Prostate gland (tissue), 2 donors: ENCODE results near the gene DNPH1. TPM values are rescaled to one million over a fixed set of nuclear protein-coding genes. Genes with fewer than 3 reads are reported as not detected.

Experiments
- DNase-seq: peaks from one replicate; pipeline ENCODE4 v3.0.0-alpha.2; 2019; ENCODE audit warnings: low spot score
- H3K27ac ChIP-seq, 2 donors: fragments of 200-600 bp; sonication (generic); 2 replicates each; pipeline ENCODE4 v1.5.1; 2017 to 2019
- H3K27me3 ChIP-seq: fragments of 200-600 bp; sonication (generic); replicated peaks from 2 replicates; pipeline ENCODE4 v1.5.1; 2019; ENCODE audit not compliant: insufficient read depth
- H3K36me3 ChIP-seq, 2 donors: fragments of 200-600 bp; sonication (generic); 1 replicate in 1 of 2; 2 replicates in 1 of 2; pipeline versions ENCODE4 v1.5.1 to v1.8.1; 2017 to 2019
- H3K4me1 ChIP-seq: fragments of 200-600 bp; sonication (generic); replicated peaks from 2 replicates; pipeline ENCODE4 v1.5.1; 2019
- H3K4me3 ChIP-seq, 2 donors: fragments of 200-600 bp; sonication (generic); 2 replicates each; pipeline ENCODE4 v1.5.1; 2017 to 2019
- H3K9me3 ChIP-seq: fragments of 200-600 bp; sonication (generic); 2 replicates; pipeline ENCODE4 v1.5.1; 2017
- CTCF ChIP-seq, 4 experiments: fragments of 200-600 bp in 2 of 4; fragments of 450-650 bp in 2 of 4; sonication (generic) in 2 of 4; IDR thresholded peaks; 1 replicate in 3 of 4; 2 replicates in 1 of 4; pipeline ENCODE4 v1.5.1; 2016 to 2019; ENCODE audit warnings: antibody characterized with exemption in 4 of 4, mild to moderate bottlenecking in 2 of 4, moderate library complexity in 2 of 4
- POLR2A ChIP-seq: fragments of 450-650 bp; IDR thresholded peaks from one replicate; pipeline ENCODE4 v1.6.1; 2016; ENCODE audit warnings: antibody characterized with exemption, mild to moderate bottlenecking
- POLR2AphosphoS5 ChIP-seq: sonication (generic); formaldehyde crosslinking; IDR thresholded peaks from one replicate; pipeline ENCODE4 v1.6.1; 2017; ENCODE audit warnings: antibody characterized with exemption
- WGBS: methylation state at CpG from one replicate; pipeline ENCODE4 v1.1.5; 2018; 5-methylcytosine and 5-hydroxymethylcytosine counted together
- intact Hi-C: fragments of 100-400 bp; cut with DNase I; formaldehyde crosslinking; loops from one replicate; pipeline ENCODE4 v1.14.2; 2022
- total RNA-seq, 2 donors: library from RNA; depleted of rRNA; stranded (reverse); fragments of >200 nt; gene quantifications; one replicate each; pipeline ENCODE4 v1.1.0, GENCODE V29; 2016

Gene DNPH1
- total RNA-seq, 2 donors from 2014 or later = 40.3 to 138 TPM

GRCh38 chr6:43211955-43212354 is 17.3 kb downstream of the DNPH1 start:
- H3K4me3 ChIP-seq = no peak overlapping the region
- 56% methylated on average over 1 of the region's 1 CpG for WGBS
- no peaks in the 10 kb centered on the region for H3K27me3 ChIP-seq
- no peak for DNase-seq
- TF ChIP-seq POLR2A (no peak), POLR2AphosphoS5 (no peak), CTCF (IDR thresholded peaks at IDR 0.05) (no peak)
- H3K9me3 ChIP-seq = no peaks in the 10 kb centered on the region
- H3K4me1 ChIP-seq = no peaks in the 10 kb centered on the region
- intact Hi-C loops = no loop called here
- no peak overlapping the region for H3K27ac ChIP-seq
- H3K36me3 ChIP-seq = no peaks in the 10 kb centered on the region

- Histone ChIP-seq H3K4me3 (no peak overlapping the region), H3K27ac (no peak overlapping the region), H3K36me3 (no peaks in the 10 kb centered on the region), H3K9me3 (no peaks in the 10 kb centered on the region), H3K4me1 (no peaks in the 10 kb centered on the region), H3K27me3 (no peaks in the 10 kb centered on the region)
- DNase-seq = no peak
- TF ChIP-seq POLR2AphosphoS5 (no peak), CTCF (IDR thresholded peaks at IDR 0.05) (no peak), POLR2A (no peak)
- intact Hi-C loops = no loop called here
- 83% methylated on average over 2 of the region's 2 CpGs for WGBS
Observed at GRCh38 chr6:43207286-43207685, 22.0 kb downstream of the DNPH1 start.

GRCh38 chr6:43205849-43206248 is 23.4 kb downstream of the DNPH1 start:
- TF ChIP-seq POLR2AphosphoS5 (no peak), CTCF (IDR thresholded peaks at IDR 0.05) (no peak), POLR2A (no peak)
- DNase-seq = no peak
- Histone ChIP-seq H3K36me3 (no peaks in the 10 kb centered on the region), H3K27me3 (no peaks in the 10 kb centered on the region), H3K27ac (no peak overlapping the region), H3K4me3 (no peak overlapping the region), H3K9me3 (no peaks in the 10 kb centered on the region), H3K4me1 (no peaks in the 10 kb centered on the region)
- intact Hi-C loops = no loop called here
- 96% methylated on average over 10 of the region's 10 CpGs for WGBS

- intact Hi-C loops = no loop called here
- no peak for TF ChIP-seq CTCF (IDR thresholded peaks at IDR 0.05)
- TF ChIP-seq POLR2A = no peak
- no peak for TF ChIP-seq POLR2AphosphoS5
- Histone ChIP-seq H3K27me3 (no peaks in the 10 kb centered on the region), H3K9me3 (no peaks in the 10 kb centered on the region), H3K4me1 (no peaks in the 10 kb centered on the region), H3K36me3 (no peaks in the 10 kb centered on the region), H3K4me3 (no peak overlapping the region), H3K27ac (no peak overlapping the region)
- DNase-seq = no peak
- WGBS = 91% methylated on average over 23 of the region's 23 CpGs
Observed at GRCh38 chr6:43204271-43205105, 24.8 kb downstream of the DNPH1 start.

- no peak overlapping the region for H3K4me3 ChIP-seq
- WGBS = 91% methylated on average over 8 of the region's 8 CpGs
- no peak for DNase-seq
- no peaks in the 10 kb centered on the region for H3K36me3 ChIP-seq
- H3K9me3 ChIP-seq = no peaks in the 10 kb centered on the region
- H3K27ac ChIP-seq = no peak overlapping the region
- intact Hi-C loops = no loop called here
- no peaks in the 10 kb centered on the region for H3K4me1 ChIP-seq
- H3K27me3 ChIP-seq = no peaks in the 10 kb centered on the region
- TF ChIP-seq POLR2A = no peak
- TF ChIP-seq CTCF (IDR thresholded peaks at IDR 0.05) = no peak
- TF ChIP-seq POLR2AphosphoS5 = no peak
Observed at GRCh38 chr6:43203718-43204095, 25.6 kb downstream of the DNPH1 start.
